Measurements from ENCODE around the gene PARL.
"Not testable (repeated sequence)": the region's sequence is repeated elsewhere in the genome, so short reads cannot be mapped to it uniquely, and the experiment has no call there.

PARL gene

GRCh38 chr3:183816681-183817510 is 67.8 kb downstream of the PARL start:
- no peak for DNase-seq

- DNase-seq: no peak
Measured at GRCh38 chr3:183815951-183816475, 68.7 kb downstream of the PARL start.

- no peak for DNase-seq
Measured at GRCh38 chr3:183815563-183815940, 69.1 kb downstream of the PARL start.

GRCh38 chr3:183814240-183814639 is 70.4 kb downstream of the PARL start:
- DNase-seq: no peak

GRCh38 chr3:183812761-183813445 is 71.8 kb downstream of the PARL start:
- DNase-seq: no peak

- no peak for DNase-seq
Measured at GRCh38 chr3:183811638-183812037, 73.0 kb downstream of the PARL start.

GRCh38 chr3:183810643-183811594 is 73.8 kb downstream of the PARL start:
- no peak for DNase-seq

GRCh38 chr3:183809270-183809669 is 75.4 kb downstream of the PARL start:
- DNase-seq: no peak

GRCh38 chr3:183808355-183808754 is 76.3 kb downstream of the PARL start:
- no peak for DNase-seq

GRCh38 chr3:183807881-183808280 is 76.8 kb downstream of the PARL start:
- DNase-seq: no peak

GRCh38 chr3:183807209-183807728 is 77.4 kb downstream of the PARL start:
- no peak for DNase-seq

GRCh38 chr3:183802989-183803388 is 81.7 kb downstream of the PARL start:
- DNase-seq: no peak

GRCh38 chr3:183801601-183802000 is 83.1 kb downstream of the PARL start:
- no peak for DNase-seq

GRCh38 chr3:183800243-183800863 is 84.3 kb downstream of the PARL start:
- DNase-seq: no peak

GRCh38 chr3:183799461-183799860 is 85.2 kb downstream of the PARL start:
- no peak for DNase-seq

- no peak for DNase-seq
Measured at GRCh38 chr3:183797996-183798395, 86.7 kb downstream of the PARL start.

- no peak for DNase-seq
Measured at GRCh38 chr3:183796372-183796771, 88.3 kb downstream of the PARL start.

- DNase-seq: no peak
Measured at GRCh38 chr3:183794452-183794851, 90.2 kb downstream of the PARL start.

- no peak for DNase-seq
Measured at GRCh38 chr3:183792976-183793375, 91.7 kb downstream of the PARL start.

- no peak for DNase-seq
Measured at GRCh38 chr3:183790700-183791099, 94.0 kb downstream of the PARL start.

- DNase-seq: no peak
Measured at GRCh38 chr3:183789826-183790225, 94.9 kb downstream of the PARL start.

- DNase-seq: not testable (repeated sequence)
Measured at GRCh38 chr3:183784503-183784902, 100.2 kb downstream of the PARL start.
